ENCODE results near the gene GRM8.

DNA sequence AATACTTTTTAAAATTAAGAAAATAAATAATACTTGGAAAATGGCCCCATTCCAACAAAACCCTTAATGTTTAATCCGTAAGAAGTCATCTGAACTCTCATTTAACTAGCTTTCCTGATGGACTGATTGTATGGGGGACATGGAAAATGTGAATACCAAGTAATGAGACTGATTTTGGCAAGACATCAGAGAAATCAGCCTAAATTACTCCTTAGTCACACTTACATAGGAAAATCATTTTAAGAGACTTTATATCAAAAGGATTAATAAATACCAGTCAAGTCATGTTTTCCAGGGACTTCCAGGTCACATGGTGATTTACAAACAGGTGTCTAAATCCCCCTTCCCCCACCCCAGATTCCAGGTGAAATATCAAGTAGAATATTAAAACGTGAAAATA, 58.2 kb downstream of the GRM8 start:
- no peak for TF ChIP-seq SUZ12 (IDR thresholded peaks at IDR 0.05)
- no peak for TF ChIP-seq ELF4 (IDR thresholded peaks at IDR 0.05)
- TF ChIP-seq NFRKB (IDR thresholded peaks at IDR 0.05), result no peak
- TF ChIP-seq FOXA1 (IDR thresholded peaks at IDR 0.05), result no peak
- TF ChIP-seq FOXM1 (IDR thresholded peaks at IDR 0.05; ENCODE audit: borderline replicate concordance), result no peak
- no peak for TF ChIP-seq LEF1 (IDR thresholded peaks at IDR 0.05; ENCODE audit: borderline replicate concordance)
- no peak for TF ChIP-seq L3MBTL2 (conservative IDR thresholded peaks at IDR 0.05)
- TF ChIP-seq FOXK2 (IDR thresholded peaks at IDR 0.05), result no peak
- no peak for TF ChIP-seq BHLHE40 (IDR thresholded peaks at IDR 0.05; ENCODE audit: borderline replicate concordance)
- TF ChIP-seq ZNF384 (IDR thresholded peaks at IDR 0.05), result no peak
- no peak for TF ChIP-seq SP1 (IDR thresholded peaks at IDR 0.05)
- TF ChIP-seq TARDBP (IDR thresholded peaks at IDR 0.05), result no peak
- TF ChIP-seq, protein P1, sequence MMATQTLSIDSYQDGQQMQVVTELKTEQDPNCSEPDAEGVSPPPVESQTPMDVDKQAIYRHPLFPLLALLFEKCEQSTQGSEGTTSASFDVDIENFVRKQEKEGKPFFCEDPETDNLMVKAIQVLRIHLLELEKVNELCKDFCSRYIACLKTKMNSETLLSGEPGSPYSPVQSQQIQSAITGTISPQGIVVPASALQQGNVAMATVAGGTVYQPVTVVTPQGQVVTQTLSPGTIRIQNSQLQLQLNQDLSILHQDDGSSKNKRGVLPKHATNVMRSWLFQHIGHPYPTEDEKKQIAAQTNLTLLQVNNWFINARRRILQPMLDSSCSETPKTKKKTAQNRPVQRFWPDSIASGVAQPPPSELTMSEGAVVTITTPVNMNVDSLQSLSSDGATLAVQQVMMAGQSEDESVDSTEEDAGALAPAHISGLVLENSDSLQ (IDR thresholded peaks at IDR 0.05), result no peak

Data from HEK293T (cell line).